Testis (tissue), 2 donors: ENCODE results near the gene ZNF283.

ENCODE experiments used
- POLR2A ChIP-seq: fragments of 450-650 bp; IDR thresholded peaks from one replicate; pipeline ENCODE4 v1.6.1; 2017; ENCODE audit warnings: antibody characterized with exemption, mild to moderate bottlenecking, moderate library complexity
- TF ChIP-seq, protein P1 (sequence below), 3 experiments: fragments of 450-650 bp in 2 of 3; fragments of 200-600 bp in 1 of 3; sonication (generic) in 1 of 3; IDR thresholded peaks; one replicate each; pipeline ENCODE4 v1.5.1; 2016 to 2019; ENCODE audit warnings: antibody characterized with exemption in 3 of 3, mild to moderate bottlenecking in 2 of 3, moderate library complexity in 1 of 3

DNA sequence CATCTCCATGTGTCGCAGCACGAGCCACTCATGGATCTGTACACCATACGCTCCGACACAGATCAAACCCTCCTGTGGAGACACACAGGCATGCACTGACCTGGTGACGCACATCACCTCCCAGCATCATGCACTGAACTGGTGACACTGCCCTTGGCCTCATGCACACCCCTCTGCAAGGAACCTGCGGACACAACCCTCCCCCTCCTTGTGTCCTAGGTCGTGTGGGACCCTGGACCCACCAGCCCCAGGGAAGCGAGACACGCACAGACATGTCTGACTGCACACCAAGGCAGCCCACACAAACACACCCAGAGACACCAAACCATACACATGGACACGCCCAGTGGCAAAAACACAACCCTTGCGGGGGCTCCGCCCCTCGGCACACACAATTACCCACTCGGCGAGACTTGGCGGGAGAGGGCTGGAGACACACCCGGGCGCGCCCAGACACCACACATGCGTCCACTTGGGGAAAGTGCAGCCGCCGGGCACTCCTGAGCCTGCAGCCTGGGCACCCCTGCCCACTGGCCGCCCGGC, 44.4 kb upstream of the ZNF283 start:
- no peak for TF ChIP-seq POLR2A
- TF ChIP-seq, protein P1, sequence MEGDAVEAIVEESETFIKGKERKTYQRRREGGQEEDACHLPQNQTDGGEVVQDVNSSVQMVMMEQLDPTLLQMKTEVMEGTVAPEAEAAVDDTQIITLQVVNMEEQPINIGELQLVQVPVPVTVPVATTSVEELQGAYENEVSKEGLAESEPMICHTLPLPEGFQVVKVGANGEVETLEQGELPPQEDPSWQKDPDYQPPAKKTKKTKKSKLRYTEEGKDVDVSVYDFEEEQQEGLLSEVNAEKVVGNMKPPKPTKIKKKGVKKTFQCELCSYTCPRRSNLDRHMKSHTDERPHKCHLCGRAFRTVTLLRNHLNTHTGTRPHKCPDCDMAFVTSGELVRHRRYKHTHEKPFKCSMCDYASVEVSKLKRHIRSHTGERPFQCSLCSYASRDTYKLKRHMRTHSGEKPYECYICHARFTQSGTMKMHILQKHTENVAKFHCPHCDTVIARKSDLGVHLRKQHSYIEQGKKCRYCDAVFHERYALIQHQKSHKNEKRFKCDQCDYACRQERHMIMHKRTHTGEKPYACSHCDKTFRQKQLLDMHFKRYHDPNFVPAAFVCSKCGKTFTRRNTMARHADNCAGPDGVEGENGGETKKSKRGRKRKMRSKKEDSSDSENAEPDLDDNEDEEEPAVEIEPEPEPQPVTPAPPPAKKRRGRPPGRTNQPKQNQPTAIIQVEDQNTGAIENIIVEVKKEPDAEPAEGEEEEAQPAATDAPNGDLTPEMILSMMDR (IDR thresholded peaks at IDR 0.05): no peak
